Erythroblast (primary cell): ENCODE results near the gene CSTB.
A peak's percentile ranks its signal among the peaks of the same experiment; 100 is the strongest.

Experiments used
- DNase-seq, 2 experiments: peaks; one replicate each; lab custom pipeline; 2025; lab: John Stamatoyannopoulos, UW
- GATA1 ChIP-seq: IDR thresholded peaks from 2 replicates; pipeline ENCODE4 v1.6.1; 2011; ENCODE audit warnings: low read depth, mild to moderate bottlenecking, control low read depth, low read length, moderate library complexity
- POLR2A ChIP-seq: IDR thresholded peaks from 2 replicates; pipeline ENCODE4 v1.6.1; 2011; ENCODE audit warnings: mild to moderate bottlenecking, low read length

Gene CSTB

GRCh38 chr21:43736224-43736883, 39.8 kb downstream of the CSTB start:
- no peak for DNase-seq
- TF ChIP-seq POLR2A: no peak
- no peak for TF ChIP-seq GATA1

DNA sequence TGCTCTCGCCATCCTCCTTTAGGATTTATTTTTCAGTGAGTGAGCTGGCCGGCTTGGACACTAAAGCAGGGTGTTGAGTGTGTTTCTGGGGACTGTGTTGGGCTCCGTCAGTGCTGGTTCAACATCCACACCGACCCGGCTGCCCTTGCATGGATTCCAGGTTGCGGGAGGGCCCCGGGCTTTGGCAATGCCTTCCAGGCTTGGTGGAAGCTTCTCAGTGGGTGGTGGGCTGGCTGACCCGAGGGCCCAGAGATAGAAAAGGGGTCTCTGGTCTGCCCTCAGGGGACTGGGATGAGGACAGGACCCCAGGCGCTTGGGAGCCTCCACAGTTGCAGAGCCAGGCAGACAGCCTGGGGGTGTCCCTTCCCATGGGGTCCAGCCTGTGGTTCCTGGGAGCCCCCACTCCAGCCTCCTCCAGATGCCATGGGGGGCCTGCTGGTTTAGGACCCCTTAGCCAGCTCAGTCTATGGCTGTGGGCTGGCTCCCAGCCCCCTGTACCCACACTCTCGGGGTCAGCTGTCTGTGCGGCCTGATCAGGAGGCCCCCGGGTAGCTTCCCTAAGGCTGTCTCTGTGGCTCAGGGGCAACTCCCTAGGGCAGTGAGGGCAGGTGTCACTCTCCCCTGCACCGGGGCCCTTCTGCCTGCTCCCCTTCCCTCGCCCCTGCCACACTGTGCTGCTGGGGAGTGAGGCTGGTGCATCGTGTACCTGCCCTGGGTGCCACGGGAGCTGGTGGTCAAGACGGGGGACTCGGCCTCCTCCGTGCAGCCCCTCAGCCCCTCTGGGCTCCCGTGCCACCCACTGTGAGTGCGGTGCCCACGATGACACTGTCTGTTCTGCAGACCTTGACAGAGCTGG, 40.6 kb downstream of the CSTB start:
- no peak for TF ChIP-seq GATA1
- TF ChIP-seq POLR2A: no peak
- DNase-seq: no peak

- DNase-seq: no peak
- TF ChIP-seq GATA1 (no peak), POLR2A (no peak)
These were observed 41.2 kb downstream of the CSTB start for GRCh38 chr21:43734928-43735229.

DNA sequence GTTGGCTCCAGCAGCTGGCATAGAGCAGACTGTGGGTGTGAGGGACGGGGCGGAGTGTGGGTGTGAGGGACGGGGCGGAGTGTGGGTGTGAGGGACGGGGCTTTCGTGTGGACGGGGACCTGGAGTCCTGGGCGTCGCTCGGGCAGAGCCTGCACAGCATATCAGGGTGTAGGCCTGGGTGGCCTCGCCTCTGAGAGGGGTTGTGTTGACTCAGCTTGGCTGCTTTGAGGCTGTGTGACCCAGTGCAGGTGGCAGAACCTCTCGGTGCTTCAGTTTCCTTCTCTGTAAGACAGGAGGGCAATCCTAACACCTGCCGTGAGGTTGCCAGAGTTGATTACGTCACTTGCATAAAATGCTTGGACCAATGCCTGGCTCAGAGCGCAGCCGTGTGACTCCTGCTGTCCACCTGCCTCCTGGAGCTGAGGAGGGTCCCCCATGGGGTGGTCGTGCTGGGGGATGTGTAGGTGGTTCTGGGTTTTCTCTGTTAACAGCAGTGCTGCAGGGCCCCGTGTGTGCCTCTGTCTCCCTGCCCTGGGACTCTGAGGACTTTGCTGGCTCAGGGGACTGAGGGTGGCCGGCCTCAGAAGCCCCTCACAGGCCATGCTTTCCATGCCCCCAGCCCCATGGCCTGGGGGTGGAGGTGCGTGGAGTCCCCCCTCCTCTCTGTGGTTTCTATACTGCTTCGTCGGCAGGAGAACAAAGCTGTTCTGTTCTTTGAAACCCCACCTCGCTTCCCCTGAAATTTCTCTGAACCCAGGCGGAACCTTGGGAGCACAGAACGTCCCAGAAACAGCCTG, 41.8 kb downstream of the CSTB start:
- DNase-seq: peak; percentile 71 to 78
- TF ChIP-seq GATA1 (no peak), POLR2A (no peak)

DNA sequence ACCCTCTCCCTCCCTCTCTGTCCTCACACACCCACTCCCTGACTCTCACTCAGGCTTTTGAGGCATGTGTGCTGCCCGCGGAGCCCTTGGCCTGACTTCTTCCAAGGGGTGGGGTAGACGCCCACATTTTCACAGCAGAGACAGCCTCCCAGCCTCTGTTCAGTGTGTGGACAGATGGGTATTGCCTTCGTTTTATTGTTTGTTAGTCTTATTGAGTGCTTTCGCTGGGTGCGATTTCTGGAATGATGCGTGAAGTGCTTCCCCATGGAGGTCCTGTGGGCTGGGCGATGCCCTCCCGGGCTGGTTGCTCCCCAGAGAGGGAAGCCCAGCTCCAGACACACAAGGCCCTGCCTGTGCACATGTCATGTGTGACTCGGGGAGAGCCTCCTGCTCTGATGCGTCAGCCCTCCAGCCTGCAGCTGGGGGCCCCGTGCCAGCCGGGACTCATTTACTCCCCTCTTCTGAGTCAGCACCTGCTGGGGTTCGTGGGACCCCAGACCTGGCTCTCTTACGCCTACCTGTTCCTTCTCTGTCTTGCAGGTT, 42.5 kb downstream of the CSTB start:
- peak; percentile 45 to 60 for DNase-seq

GRCh38 chr21:43733060-43733459, 43.0 kb downstream of the CSTB start:
- TF ChIP-seq GATA1: no peak
- TF ChIP-seq POLR2A: no peak
- DNase-seq: no peak

More for the DNA sequence above, 42.5 kb downstream of the CSTB start:
- no peak for TF ChIP-seq GATA1
- no peak for TF ChIP-seq POLR2A

DNA sequence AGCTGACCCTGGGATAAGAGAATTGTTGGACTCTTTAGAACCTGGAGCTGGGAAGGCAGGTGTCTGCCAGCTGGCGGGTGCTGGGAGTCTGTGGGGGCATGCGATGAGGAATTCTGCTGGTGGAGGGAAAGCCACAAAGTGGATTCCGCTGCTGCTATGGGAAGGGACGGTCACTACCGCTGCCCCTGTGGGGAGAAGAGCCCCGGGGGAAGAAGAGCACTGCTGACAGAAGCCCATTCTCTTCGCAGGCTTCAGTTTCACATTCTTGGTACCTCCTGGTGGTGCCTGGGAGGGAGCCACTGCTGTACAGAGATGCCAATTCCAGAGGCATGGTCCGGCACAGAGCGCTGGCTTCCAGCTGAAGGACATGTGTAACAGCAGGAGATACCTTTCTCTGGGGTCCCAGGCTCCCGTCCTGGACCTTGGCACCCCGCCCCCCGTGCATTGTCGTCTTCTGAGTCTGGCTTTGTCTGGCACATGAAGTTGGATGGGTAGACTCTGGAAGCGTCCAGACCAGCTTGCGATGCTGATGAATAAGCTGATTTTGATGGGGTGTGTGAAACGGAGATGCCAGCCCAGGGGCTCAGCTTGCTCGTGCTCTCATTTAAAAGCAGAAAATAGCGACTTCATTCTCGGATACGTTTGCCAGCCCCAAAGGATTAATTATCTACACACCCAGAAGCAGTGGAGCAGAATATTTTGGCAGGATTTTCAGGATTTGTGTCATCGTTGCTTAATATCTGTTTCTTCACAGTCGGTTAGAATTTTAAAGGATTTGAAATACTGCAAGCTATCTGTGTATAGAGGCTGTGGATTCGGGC, 44.0 kb downstream of the CSTB start:
- TF ChIP-seq GATA1: no peak
- TF ChIP-seq POLR2A: no peak
- DNase-seq: no peak

DNA sequence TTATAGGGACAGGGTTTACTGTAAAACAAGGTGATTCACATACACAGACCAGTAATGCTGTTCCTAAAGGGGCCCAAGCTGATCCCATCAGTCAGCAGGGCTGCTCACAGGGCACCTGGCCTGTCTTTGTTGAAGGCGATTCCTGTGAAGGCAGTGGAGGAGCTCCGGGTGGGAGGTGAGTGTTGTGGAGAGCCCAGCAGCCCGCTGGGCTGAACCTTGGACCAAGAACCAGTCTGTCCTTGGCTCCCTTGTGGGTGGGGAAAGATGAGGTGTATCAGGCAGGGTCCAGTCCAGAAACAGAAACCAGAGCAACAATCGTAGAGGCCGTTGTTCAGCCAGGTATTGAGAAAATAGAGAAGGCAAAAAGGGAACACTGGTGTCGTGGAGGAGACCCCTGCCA, 44.6 kb downstream of the CSTB start:
- TF ChIP-seq POLR2A (no peak), GATA1 (no peak)
- DNase-seq: no peak

GRCh38 chr21:43728467-43729390, 47.4 kb downstream of the CSTB start:
- peak; percentile 96 to 97 for DNase-seq
- TF ChIP-seq GATA1: peak; percentile 78
- peak; percentile 92 for TF ChIP-seq POLR2A

GRCh38 chr21:43728154-43728466, 48.0 kb downstream of the CSTB start:
- DNase-seq: peak in 1 of 2 experiments; percentile 79
- TF ChIP-seq POLR2A (no peak), GATA1 (no peak)

- peak; percentile 28 to 44 for DNase-seq
These were observed 48.5 kb downstream of the CSTB start for GRCh38 chr21:43727519-43728153.

More at GRCh38 chr21:43727519-43728153, 48.5 kb downstream of the CSTB start:
- TF ChIP-seq POLR2A (no peak), GATA1 (no peak)
